A673 (cell line): Measurements from ENCODE around the gene GRIN3B.
"Not testable (repeated sequence)": the region's sequence is repeated elsewhere in the genome, so short reads cannot be mapped to it uniquely, and the experiment has no call there.

Source experiments
- CTCF ChIP-seq: fragments of 300-800, 200-600 bp; sonication (generic); conservative IDR thresholded peaks from 2 replicates; pipeline ENCODE4 v1.5.1; 2017; ENCODE audit warnings: low read depth, mild to moderate bottlenecking, antibody characterized with exemption, low read length, moderate library complexity, mixed read lengths
- EZH2 ChIP-seq: fragments of 200-600 bp; sonication (generic); IDR thresholded peaks from 2 replicates; pipeline ENCODE4 v1.6.1; 2017; ENCODE audit warnings: borderline replicate concordance, low read depth, mild to moderate bottlenecking, mixed read lengths, antibody characterized with exemption, low read length; ENCODE audit not compliant: poor library complexity, severe bottlenecking

- TF ChIP-seq CTCF, EZH2: not testable (repeated sequence)
Observed at GRCh38 chr19:957578-957977, 42.6 kb upstream of the GRIN3B start.
